Spleen (tissue), 11 donors: ENCODE data around the gene PHACTR2. TPM values are rescaled to one million over a fixed set of nuclear protein-coding genes. Genes with fewer than 3 reads are reported as not detected.

Experiments used
- DNase-seq: peaks from one replicate; pipeline ENCODE4 v3.0.0-alpha.2; 2020
- H3K27ac ChIP-seq, 8 donors: fragments of 200-600 bp; sonication (generic) in 7 of 8; 1 replicate in 4 of 8; 2 replicates in 4 of 8; pipeline versions ENCODE4 v1.5.0 to v1.8.0; 2016 to 2021; ENCODE audit warnings: inconsistent platforms in 4 of 8, mild to moderate bottlenecking in 4 of 8, moderate library complexity in 1 of 8
- H3K27me3 ChIP-seq, 7 donors: fragments of 200-600 bp; sonication (generic) in 6 of 7; replicated peaks in 1 of 7; 1 replicate in 4 of 7; 2 replicates in 3 of 7; pipeline versions ENCODE4 v1.5.0 to v1.8.0; 2016 to 2021; ENCODE audit warnings: inconsistent platforms in 3 of 7, mild to moderate bottlenecking in 1 of 7
- H3K36me3 ChIP-seq, 6 donors: fragments of 200-600 bp; sonication (generic) in 5 of 6; 1 replicate in 4 of 6; 2 replicates in 2 of 6; pipeline versions ENCODE4 v1.5.0 to v1.8.0; 2016 to 2021; ENCODE audit warnings: inconsistent platforms in 2 of 6
- H3K4me1 ChIP-seq, 6 donors: fragments of 200-600 bp; sonication (generic) in 5 of 6; 1 replicate in 3 of 6; 2 replicates in 3 of 6; pipeline versions ENCODE4 v1.5.0 to v1.8.0; 2016 to 2021; ENCODE audit warnings: inconsistent platforms in 3 of 6
- H3K4me3 ChIP-seq, 8 donors: fragments of 200-600 bp; sonication (generic) in 7 of 8; 1 replicate in 4 of 8; 2 replicates in 4 of 8; pipeline versions ENCODE4 v1.5.0 to v1.8.0; 2016 to 2021; ENCODE audit warnings: inconsistent platforms in 4 of 8, mild to moderate bottlenecking in 4 of 8, moderate library complexity in 2 of 8
- H3K9me3 ChIP-seq, 8 donors: fragments of 200-600 bp; sonication (generic) in 7 of 8; 1 replicate in 4 of 8; 2 replicates in 4 of 8; pipeline versions ENCODE4 v1.5.0 to v1.8.0; 2016 to 2021; ENCODE audit warnings: inconsistent platforms in 4 of 8
- CTCF ChIP-seq, 11 experiments: fragments of 200-600 bp in 7 of 11; fragments of 450-650 bp in 4 of 11; sonication (generic) in 4 of 11; IDR thresholded peaks in 8 of 11; conservative IDR thresholded peaks in 3 of 11; 1 replicate in 7 of 11; 2 replicates in 4 of 11; pipeline versions ENCODE4 v1.4.0 to v1.8.0; 2016 to 2021; ENCODE audit warnings: antibody characterized with exemption in 11 of 11, inconsistent platforms in 4 of 11, mild to moderate bottlenecking in 1 of 11
- POLR2A ChIP-seq, 3 donors: fragments of 450-650 bp; IDR thresholded peaks; one replicate each; pipeline ENCODE4 v1.5.1; 2017; ENCODE audit warnings: antibody characterized with exemption in 3 of 3, mild to moderate bottlenecking in 1 of 3
- POLR2AphosphoS5 ChIP-seq, 3 donors: sonication (generic); formaldehyde crosslinking; IDR thresholded peaks; one replicate each; pipeline ENCODE4 v1.5.1; 2017; ENCODE audit warnings: antibody characterized with exemption in 3 of 3
- WGBS, 5 donors: extraction: QIAGEN DNeasy Blood & Tissue Kit in 3 of 5; methylation state at CpG; one replicate each; pipeline versions ENCODE4 v1.1.5 to v1.1.7; 2013 to 2018; 5-methylcytosine and 5-hydroxymethylcytosine counted together
- intact Hi-C: fragments of 100-400 bp; cut with DNase I; formaldehyde crosslinking; loops from one replicate; pipeline ENCODE4 v1.15.0; 2023; ENCODE audit warnings: low total_unique reads
- polyA plus RNA-seq, 3 donors: library from polyadenylated mRNA; stranded (reverse); fragments of 200-250 nt; gene quantifications; one replicate each; pipeline ENCODE4 v1.2.1, GENCODE V29; 2013
- total RNA-seq, 7 donors: library from RNA; depleted of rRNA in 3 of 7; stranded (reverse); fragments of >200 nt in 3 of 7; fragmentation: NEBNext Ultra II Directional in 4 of 7; extraction: Animal tissue kit (Norgen Biotek cat#: 25700) in 4 of 7; gene quantifications; one replicate each; pipeline versions ENCODE4 v1.1.0 to v1.2.1, GENCODE V29; 2016 to 2021
- donor health status: healthy with polysubstance abuse.
- donor health status: DM: no; HTN: no; CAD: no; lungs with moderate emphysema.
- donor health status: DM: no; HTN: no; CAD: no.
- donor health status: Bipolar disorder and iron deficiency.
- donor health status: healthy.
- donor health status: DM: no; HTN: no; CAD: no.
- donor health status: DM: yes; HTN: yes; CAD: no.

Gene PHACTR2
- total and polyA plus RNA-seq, 10 donors = 3.5 to 116 (median 76.1) TPM

- WGBS, 5 donors = 84 to 93% (median 91%) methylated on average over 12 of the region's 12 CpGs
- Histone ChIP-seq H3K27ac (no peak overlapping the region), H3K9me3 (no peaks in the 10 kb centered on the region), H3K4me1 (peaks cover 0 to 45% (median 20%) of the 10 kb centered on the region in 6 donors), H3K27me3 (no peaks in the 10 kb centered on the region), H3K36me3 (peaks cover 0 to 5% (median 0%) of the 10 kb centered on the region in 6 donors), H3K4me3 (no peak overlapping the region)
- intact Hi-C loops = no loop called here
- TF ChIP-seq POLR2AphosphoS5 (IDR thresholded peaks at IDR 0.05) (no peak), CTCF (IDR thresholded peaks at IDR 0.05 in 8 of 11, conservative IDR thresholded peaks at IDR 0.05 in 3 of 11) (no peak)
- no peak for DNase-seq
Observed at GRCh38 chr6:143746202-143747119, 68.7 kb downstream of the PHACTR2 start.

- H3K27me3 ChIP-seq = no peaks in the 10 kb centered on the region
- TF ChIP-seq POLR2A (IDR thresholded peaks at IDR 0.05) (no peak), POLR2AphosphoS5 (IDR thresholded peaks at IDR 0.05) (no peak), CTCF (IDR thresholded peaks at IDR 0.05 in 8 of 11, conservative IDR thresholded peaks at IDR 0.05 in 3 of 11) (no peak)
- 78 to 88% (median 81%) methylated on average over 8 of the region's 8 CpGs for WGBS, 5 donors
- DNase-seq = no peak
- H3K27ac ChIP-seq = no peak overlapping the region
- intact Hi-C loops = no loop called here
- no peaks in the 10 kb centered on the region for H3K9me3 ChIP-seq
- peaks cover 0 to 35% (median 18%) of the 10 kb centered on the region in 6 donors for H3K4me1 ChIP-seq
- no peak overlapping the region for H3K4me3 ChIP-seq
- peaks cover 0 to 5% (median 0%) of the 10 kb centered on the region in 6 donors for H3K36me3 ChIP-seq
Observed at GRCh38 chr6:143747347-143747842, 69.6 kb downstream of the PHACTR2 start.

GRCh38 chr6:143749891-143750290, 72.1 kb downstream of the PHACTR2 start:
- intact Hi-C loops = loop anchor here (10.0 kb wide), 1 partner anchor 65 kb away; no protein-coding TSS in a partner anchor
- Histone ChIP-seq H3K9me3 (no peaks in the 10 kb centered on the region), H3K4me1 (peaks cover 0 to 29% (median 11%) of the 10 kb centered on the region in 6 donors), H3K4me3 (no peak overlapping the region), H3K27me3 (no peaks in the 10 kb centered on the region), H3K27ac (no peak overlapping the region), H3K36me3 (peaks cover 0 to 20% (median 0%) of the 10 kb centered on the region in 6 donors)
- TF ChIP-seq POLR2A (IDR thresholded peaks at IDR 0.05) = no peak
- no peak for TF ChIP-seq CTCF (IDR thresholded peaks at IDR 0.05 in 8 of 11, conservative IDR thresholded peaks at IDR 0.05 in 3 of 11)
- TF ChIP-seq POLR2AphosphoS5 (IDR thresholded peaks at IDR 0.05) = no peak
- no peak for DNase-seq
- 89 to 95% (median 94%) methylated on average over 1 of the region's 1 CpG for WGBS, 5 donors

- no peaks in the 10 kb centered on the region for H3K27me3 ChIP-seq
- intact Hi-C loops = loop anchor here (10.0 kb wide), 1 partner anchor 66 kb away; no protein-coding TSS in a partner anchor
- WGBS, 5 donors = 61 to 89% (median 74%) methylated on average over 3 of the region's 3 CpGs
- no peak overlapping the region for H3K4me3 ChIP-seq
- peaks cover 0 to 20% (median 5%) of the 10 kb centered on the region in 6 donors for H3K4me1 ChIP-seq
- peaks cover 0 to 28% (median 0%) of the 10 kb centered on the region in 6 donors for H3K36me3 ChIP-seq
- TF ChIP-seq POLR2AphosphoS5 (IDR thresholded peaks at IDR 0.05) = no peak
- TF ChIP-seq POLR2A (IDR thresholded peaks at IDR 0.05) = no peak
- no peak for TF ChIP-seq CTCF (IDR thresholded peaks at IDR 0.05 in 8 of 11, conservative IDR thresholded peaks at IDR 0.05 in 3 of 11)
- DNase-seq = no peak
- H3K9me3 ChIP-seq = no peaks in the 10 kb centered on the region
- H3K27ac ChIP-seq = no peak overlapping the region
Observed at GRCh38 chr6:143750877-143751276, 73.1 kb downstream of the PHACTR2 start.
